Measurements from ENCODE around the gene PRKG1.

The PRKG1 gene

DNA sequence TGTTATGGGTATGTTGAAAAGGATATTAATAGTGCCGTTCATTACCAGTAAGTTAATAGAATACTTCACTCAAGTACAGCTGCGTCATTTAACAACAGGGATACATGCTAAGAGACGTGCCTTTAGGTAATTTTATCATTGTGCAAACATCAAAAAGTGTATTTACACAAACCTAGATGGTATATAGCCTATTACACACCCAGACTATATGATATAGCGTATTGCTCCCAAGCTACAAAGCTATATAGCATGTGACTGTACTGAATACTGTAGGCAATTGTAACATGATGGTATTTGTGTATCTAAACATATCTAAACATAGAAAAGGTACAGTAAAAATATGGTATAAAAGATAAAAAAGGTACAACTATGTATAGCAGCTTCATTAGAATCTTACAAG lies 11.1 kb upstream of the PRKG1 start:
- TF ChIP-seq, protein P1, sequence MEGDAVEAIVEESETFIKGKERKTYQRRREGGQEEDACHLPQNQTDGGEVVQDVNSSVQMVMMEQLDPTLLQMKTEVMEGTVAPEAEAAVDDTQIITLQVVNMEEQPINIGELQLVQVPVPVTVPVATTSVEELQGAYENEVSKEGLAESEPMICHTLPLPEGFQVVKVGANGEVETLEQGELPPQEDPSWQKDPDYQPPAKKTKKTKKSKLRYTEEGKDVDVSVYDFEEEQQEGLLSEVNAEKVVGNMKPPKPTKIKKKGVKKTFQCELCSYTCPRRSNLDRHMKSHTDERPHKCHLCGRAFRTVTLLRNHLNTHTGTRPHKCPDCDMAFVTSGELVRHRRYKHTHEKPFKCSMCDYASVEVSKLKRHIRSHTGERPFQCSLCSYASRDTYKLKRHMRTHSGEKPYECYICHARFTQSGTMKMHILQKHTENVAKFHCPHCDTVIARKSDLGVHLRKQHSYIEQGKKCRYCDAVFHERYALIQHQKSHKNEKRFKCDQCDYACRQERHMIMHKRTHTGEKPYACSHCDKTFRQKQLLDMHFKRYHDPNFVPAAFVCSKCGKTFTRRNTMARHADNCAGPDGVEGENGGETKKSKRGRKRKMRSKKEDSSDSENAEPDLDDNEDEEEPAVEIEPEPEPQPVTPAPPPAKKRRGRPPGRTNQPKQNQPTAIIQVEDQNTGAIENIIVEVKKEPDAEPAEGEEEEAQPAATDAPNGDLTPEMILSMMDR (IDR thresholded peaks at IDR 0.05; ENCODE audit: extremely low read depth, insufficient read depth, missing control alignments) = no peak
- no peak for DNase-seq (ENCODE audit: low spot score)

DNA sequence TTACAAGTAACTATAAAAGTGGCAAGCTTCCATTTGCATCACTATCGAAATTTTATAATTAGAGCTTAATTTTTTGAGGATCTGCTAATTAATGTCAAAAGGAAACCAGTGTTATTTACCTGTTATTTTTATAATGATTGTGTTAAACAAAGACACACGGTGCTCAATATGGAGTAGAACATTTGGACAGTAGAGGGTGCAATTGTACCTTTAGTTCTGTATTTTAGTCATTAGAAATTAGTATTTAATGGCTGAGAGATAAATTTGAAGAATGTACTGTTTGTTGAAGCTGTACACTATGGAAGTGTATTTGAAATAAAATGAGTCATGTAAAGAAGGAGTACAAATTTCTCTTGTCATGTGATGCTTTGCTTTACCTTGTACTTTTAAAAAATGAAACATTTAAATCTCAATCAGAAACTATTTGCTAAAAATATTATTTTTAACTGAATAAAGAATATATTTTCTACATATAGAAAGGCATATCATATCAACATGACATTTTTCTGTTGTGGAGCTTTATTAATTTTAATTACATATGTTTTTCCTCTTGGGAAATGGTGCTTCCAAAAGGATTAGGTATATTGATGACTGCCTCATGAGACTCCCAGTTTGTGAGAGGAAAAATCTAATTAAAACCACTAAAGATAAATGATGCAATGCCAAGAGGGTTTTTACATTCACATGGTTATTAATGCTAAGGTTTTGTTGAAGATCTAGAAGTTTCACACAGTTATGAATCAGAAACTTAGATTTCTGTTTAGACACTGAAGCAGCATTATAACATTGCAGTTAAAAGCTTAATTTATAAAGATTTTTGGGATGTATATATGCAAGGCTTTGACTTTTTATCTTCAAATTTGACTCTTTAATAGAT lies 10.4 kb upstream of the PRKG1 start:
- no peak for DNase-seq (ENCODE audit: low spot score)
- in situ Hi-C loops (cut with MboI; ENCODE audit: low pct_unique_long_range_greater_than_20kb, low sequenced_read_pairs, unreplicated experiment) = no loop called here

More for the DNA sequence above, 11.1 kb upstream of the PRKG1 start:
- in situ Hi-C loops (cut with MboI; ENCODE audit: low pct_unique_long_range_greater_than_20kb, low sequenced_read_pairs, unreplicated experiment) = no loop called here

DNA sequence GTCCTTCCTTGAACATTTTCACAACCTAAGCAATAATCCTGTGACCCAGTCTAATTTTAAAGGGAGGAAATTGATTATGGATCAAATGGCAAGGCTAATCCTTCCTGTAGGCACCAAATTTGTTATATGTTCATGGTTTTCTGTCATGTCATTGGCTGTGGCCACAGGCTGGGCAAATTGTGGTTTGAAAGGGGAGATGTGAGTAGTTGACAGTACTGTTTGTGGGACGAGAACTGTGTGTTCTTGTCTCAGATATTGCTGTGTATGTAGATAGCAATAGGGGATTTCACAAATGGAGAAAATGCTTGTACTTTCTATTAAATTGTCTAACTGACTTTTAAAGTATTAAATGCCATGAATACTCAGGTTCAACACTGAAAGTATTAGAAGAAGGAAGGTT lies 8.1 kb upstream of the PRKG1 start:
- in situ Hi-C loops (cut with MboI; ENCODE audit: low pct_unique_long_range_greater_than_20kb, low sequenced_read_pairs, unreplicated experiment) = no loop called here
- TF ChIP-seq, protein P1 (IDR thresholded peaks at IDR 0.05; ENCODE audit: extremely low read depth, insufficient read depth, missing control alignments) = no peak
- no peak for DNase-seq (ENCODE audit: low spot score)

More for the DNA sequence above, 10.4 kb upstream of the PRKG1 start:
- TF ChIP-seq, protein P1 (IDR thresholded peaks at IDR 0.05; ENCODE audit: extremely low read depth, insufficient read depth, missing control alignments) = peak; percentile 44

DNA sequence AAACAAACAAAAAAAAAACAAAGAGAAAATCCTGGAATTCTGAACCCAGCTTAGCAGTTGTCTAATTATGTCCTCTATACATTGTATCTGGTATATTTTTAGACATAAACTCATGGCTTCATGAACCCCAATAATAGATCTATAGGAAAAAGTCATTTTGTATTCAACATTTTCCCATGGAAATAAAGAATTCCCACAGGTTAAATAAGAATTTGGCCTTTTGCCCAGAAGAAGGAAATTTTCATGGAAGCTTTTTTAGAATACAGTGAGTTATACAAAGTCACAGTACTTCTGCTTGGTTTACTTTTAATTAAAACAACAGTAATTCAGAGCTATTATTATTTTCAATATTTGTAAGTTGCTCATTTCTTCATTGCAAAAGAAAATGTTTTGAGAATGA lies 2.1 kb upstream of the PRKG1 start:
- DNase-seq (ENCODE audit: low spot score) = no peak
- in situ Hi-C loops (cut with MboI; ENCODE audit: low pct_unique_long_range_greater_than_20kb, low sequenced_read_pairs, unreplicated experiment) = no loop called here
- TF ChIP-seq, protein P1 (IDR thresholded peaks at IDR 0.05; ENCODE audit: extremely low read depth, insufficient read depth, missing control alignments) = no peak

DNA sequence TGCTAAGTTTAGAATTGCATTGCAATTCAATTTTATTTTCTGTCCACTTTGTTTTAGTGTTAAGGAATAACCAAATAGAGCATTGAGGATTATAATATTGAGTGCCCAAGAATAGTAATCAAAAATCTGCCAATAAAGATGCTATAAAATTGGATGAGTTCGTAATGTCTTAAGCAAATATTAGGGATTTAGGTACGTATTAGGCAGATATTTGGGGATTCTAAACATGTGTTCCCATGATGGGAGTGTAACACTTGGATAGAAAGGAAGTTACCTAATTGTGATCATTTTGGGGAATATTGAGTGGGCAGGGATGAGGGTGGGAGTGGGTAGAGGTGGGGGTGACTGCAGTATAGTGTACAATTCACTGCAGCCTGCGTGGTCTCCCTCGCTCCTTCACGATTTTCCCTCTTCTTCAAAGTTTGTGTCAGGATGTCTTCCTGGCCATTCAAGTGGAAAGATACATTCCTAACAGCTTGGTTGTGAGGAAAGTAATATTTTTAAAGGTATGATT lies 1.3 kb upstream of the PRKG1 start:
- TF ChIP-seq, protein P1 (IDR thresholded peaks at IDR 0.05; ENCODE audit: extremely low read depth, insufficient read depth, missing control alignments) = no peak
- in situ Hi-C loops (cut with MboI; ENCODE audit: low pct_unique_long_range_greater_than_20kb, low sequenced_read_pairs, unreplicated experiment) = no loop called here

DNA sequence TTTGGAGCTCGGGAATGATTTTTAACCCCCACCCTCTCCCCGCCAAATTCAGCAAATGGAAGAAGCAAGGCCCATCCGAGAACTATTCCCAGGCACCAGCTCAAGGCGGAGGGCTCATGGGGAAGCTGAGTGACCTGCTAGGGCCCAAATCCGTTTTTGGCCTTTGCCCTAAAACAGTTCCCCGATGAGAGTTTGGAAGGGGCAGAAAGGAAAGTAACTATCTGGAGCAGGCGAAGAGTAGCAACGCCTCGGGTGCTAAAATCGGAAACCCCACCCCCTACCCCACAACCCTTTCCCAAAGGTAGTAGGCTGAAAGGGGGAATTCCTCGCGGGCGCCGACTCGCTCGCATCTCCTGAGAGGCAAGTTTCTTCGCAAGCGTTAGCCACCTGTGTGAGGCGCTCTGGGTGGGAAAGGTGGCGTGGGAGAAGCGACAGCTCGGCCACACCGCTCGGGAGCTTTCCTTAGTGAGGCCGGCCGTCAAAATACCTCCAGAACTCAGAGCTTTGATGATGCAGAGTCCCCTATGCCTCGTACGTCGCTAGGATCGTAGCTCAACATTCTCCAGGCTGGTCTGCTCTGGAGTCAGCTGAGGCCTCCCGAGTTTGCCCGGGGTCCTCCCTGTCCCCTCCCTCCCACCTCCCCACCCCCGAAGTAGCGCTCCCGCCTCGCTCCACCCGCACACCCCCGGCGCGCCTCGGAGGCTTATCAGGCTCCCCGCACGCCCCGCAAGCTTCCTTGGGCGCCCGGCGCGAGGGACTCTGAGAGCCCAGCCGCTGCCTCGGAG lies 642 bp upstream of the PRKG1 start:
- TF ChIP-seq, protein P1 (IDR thresholded peaks at IDR 0.05; ENCODE audit: extremely low read depth, insufficient read depth, missing control alignments) = no peak
- in situ Hi-C loops (cut with MboI; ENCODE audit: low pct_unique_long_range_greater_than_20kb, low sequenced_read_pairs, unreplicated experiment) = no loop called here
- peak; percentile 24 for DNase-seq (ENCODE audit: low spot score)

More for the DNA sequence above, 1.3 kb upstream of the PRKG1 start:
- DNase-seq (ENCODE audit: low spot score) = no peak
